ENCODE results near the gene MEI1. TPM values are rescaled to one million over a fixed set of nuclear protein-coding genes. Genes with fewer than 3 reads are reported as not detected.

MEI1 gene
- total RNA-seq, 1 donor from 2014 or later: 2.3 TPM

DNA sequence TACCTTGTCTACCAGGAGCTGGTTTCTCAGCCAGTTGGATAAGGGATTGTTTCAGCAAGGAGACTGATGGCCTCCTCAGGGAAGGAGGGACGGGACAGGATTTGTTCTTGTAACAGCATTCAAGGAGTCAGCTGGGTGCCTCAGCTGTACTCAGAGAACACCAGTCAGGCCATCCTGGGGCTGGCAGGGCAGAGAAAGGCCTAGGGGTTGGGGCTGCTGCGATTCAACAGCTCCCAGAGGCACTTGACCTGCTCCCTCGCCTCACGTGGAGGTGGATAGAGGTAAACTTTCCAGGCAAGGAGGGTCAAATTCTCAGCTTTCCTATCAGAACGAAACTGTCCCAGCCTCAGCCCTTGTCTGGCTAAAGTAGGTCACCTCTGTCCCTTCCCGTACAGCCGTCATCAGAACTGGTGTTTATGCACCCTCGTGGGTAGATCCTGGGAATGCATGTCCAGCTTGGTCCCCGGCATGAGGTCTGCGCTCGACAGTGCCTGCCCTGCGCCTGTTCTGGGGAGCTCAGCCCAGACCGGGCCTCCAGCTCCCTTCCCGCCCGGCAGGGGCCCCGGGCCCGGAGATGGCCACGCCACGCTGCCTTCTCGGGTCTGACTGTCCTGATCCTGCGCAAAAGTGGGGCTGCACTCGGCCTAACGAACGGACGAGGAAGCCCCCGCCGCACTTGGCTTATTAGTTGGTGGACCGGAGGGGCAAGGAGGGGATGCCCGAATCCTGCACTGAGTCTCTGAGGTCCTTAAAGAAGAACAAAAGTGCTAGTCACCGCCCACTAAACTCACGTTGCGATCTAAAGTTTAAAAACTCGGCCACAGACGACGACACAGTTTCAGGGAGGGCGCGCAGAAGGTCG, 100.4 kb downstream of the MEI1 start:
- TF ChIP-seq, protein P1, sequence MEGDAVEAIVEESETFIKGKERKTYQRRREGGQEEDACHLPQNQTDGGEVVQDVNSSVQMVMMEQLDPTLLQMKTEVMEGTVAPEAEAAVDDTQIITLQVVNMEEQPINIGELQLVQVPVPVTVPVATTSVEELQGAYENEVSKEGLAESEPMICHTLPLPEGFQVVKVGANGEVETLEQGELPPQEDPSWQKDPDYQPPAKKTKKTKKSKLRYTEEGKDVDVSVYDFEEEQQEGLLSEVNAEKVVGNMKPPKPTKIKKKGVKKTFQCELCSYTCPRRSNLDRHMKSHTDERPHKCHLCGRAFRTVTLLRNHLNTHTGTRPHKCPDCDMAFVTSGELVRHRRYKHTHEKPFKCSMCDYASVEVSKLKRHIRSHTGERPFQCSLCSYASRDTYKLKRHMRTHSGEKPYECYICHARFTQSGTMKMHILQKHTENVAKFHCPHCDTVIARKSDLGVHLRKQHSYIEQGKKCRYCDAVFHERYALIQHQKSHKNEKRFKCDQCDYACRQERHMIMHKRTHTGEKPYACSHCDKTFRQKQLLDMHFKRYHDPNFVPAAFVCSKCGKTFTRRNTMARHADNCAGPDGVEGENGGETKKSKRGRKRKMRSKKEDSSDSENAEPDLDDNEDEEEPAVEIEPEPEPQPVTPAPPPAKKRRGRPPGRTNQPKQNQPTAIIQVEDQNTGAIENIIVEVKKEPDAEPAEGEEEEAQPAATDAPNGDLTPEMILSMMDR (IDR thresholded peaks at IDR 0.05): no peak
- no peaks in the 10 kb centered on the region for H3K9me3 ChIP-seq
- peak; percentile 53 for ATAC-seq
- intact Hi-C loops (cut with DNase I): no loop called here
- H3K27me3 ChIP-seq: no peaks in the 10 kb centered on the region
- H3K27ac ChIP-seq: peak overlapping the region; percentile 91
- DNase-seq: peak; percentile 75
- H3K36me3 ChIP-seq: no peaks in the 10 kb centered on the region
- H3K4me1 ChIP-seq: peaks cover 13% of the 10 kb centered on the region
- peak overlapping the region; percentile 99 for H3K4me3 ChIP-seq

- H3K4me3 ChIP-seq: peak within 1 kb of the TSS; percentile 99
- no peaks in the 10 kb centered on the region for H3K36me3 ChIP-seq
- TF ChIP-seq, protein P1 (IDR thresholded peaks at IDR 0.05): no peak
- peak within 1 kb of the TSS; percentile 91 for H3K27ac ChIP-seq
- DNase-seq: peak; percentile 97
- H3K9me3 ChIP-seq: no peaks in the 10 kb centered on the region
- no peaks in the 10 kb centered on the region for H3K27me3 ChIP-seq
- peak; percentile 99 for ATAC-seq
- H3K4me1 ChIP-seq: peaks cover 13% of the 10 kb centered on the region
- intact Hi-C loops (cut with DNase I): no loop called here
These were observed 101.2 kb downstream of the MEI1 start, which contains the start of gene CCDC134 for GRCh38 chr22:41800348-41801146. Gene CCDC134 (plus strand): TSS chr22:41800679. CDS start chr22:41808891, 8,212 bp downstream.

- Histone ChIP-seq H3K27me3 (no peaks in the 10 kb centered on the region), H3K36me3 (no peaks in the 10 kb centered on the region), H3K4me1 (peaks cover 13% of the 10 kb centered on the region), H3K27ac (peak overlapping the region; percentile 91), H3K9me3 (no peaks in the 10 kb centered on the region), H3K4me3 (peak overlapping the region; percentile 99)
- DNase-seq: no peak
- no peak for ATAC-seq
- TF ChIP-seq, protein P1 (IDR thresholded peaks at IDR 0.05): no peak
- intact Hi-C loops (cut with DNase I): no loop called here
These were observed 102.0 kb downstream of the MEI1 start for GRCh38 chr22:41801147-41801819.

DNA sequence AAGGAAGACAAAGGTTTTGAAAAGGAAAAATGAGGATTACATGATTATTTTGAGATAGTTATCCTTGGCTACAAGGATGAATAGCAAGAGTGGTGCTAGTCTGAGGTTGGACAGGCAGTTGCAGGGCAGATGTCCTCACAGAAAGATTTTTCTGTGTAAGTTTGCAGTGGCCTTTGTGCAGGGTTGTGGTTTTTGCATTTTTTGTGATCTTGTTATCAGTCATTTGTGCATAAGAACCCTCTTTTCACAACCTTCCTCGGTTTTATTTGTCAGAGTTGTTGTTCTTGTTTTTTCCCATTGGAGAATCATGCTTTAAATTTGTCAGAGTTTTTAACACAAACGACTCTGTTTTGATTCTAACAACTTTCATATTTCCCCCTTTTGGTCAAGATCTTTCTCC, 102.6 kb downstream of the MEI1 start:
- Histone ChIP-seq H3K27me3 (no peaks in the 10 kb centered on the region), H3K4me3 (no peak overlapping the region), H3K4me1 (peaks cover 13% of the 10 kb centered on the region), H3K36me3 (no peaks in the 10 kb centered on the region), H3K27ac (no peak overlapping the region), H3K9me3 (no peaks in the 10 kb centered on the region)
- intact Hi-C loops (cut with DNase I): no loop called here
- ATAC-seq: no peak
- DNase-seq: no peak
- TF ChIP-seq, protein P1 (IDR thresholded peaks at IDR 0.05): no peak

DNA sequence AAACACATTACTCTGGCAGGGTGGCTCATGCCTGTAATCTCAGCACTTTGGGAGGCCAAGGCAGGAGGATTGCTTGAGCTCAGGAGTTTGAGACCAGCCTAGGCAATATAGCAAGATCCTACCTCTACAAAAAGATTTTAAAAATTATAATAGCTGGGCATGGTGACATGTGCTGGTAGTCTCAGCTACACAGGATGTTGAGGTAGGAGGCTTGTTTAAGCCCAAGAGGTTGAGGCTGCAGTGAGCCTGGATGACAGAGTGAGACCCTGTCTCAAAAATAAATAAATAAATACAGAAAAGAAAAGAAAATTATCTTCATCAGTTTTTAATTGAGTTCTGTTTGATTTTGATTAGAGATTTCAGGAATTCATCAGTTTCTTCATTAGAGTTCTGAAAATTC, 106.3 kb downstream of the MEI1 start:
- no peaks in the 10 kb centered on the region for H3K9me3 ChIP-seq
- peaks cover 5% of the 10 kb centered on the region for H3K4me1 ChIP-seq
- H3K27ac ChIP-seq: no peak overlapping the region
- TF ChIP-seq, protein P1 (IDR thresholded peaks at IDR 0.05): no peak
- DNase-seq (no peak), ATAC-seq (no peak)
- no peaks in the 10 kb centered on the region for H3K27me3 ChIP-seq
- no peak overlapping the region for H3K4me3 ChIP-seq
- H3K36me3 ChIP-seq: no peaks in the 10 kb centered on the region
- intact Hi-C loops (cut with DNase I): no loop called here

All from upper lobe of right lung (tissue), 1 donor.